Parathyroid adenoma (tissue), 2 donors: ENCODE measurements around the gene FBXO21.
"Not testable (repeated sequence)": the region's sequence is repeated elsewhere in the genome, so short reads cannot be mapped to it uniquely, and the experiment has no call there.

Experiments
- H2AFZ ChIP-seq: fragments of 300-600 bp; sonication (generic); one replicate; pipeline ENCODE4 v1.7.0; 2017; ENCODE audit warnings: antibody characterized with exemption, mild to moderate bottlenecking
- H3K27ac ChIP-seq: fragments of 300-600 bp; sonication (generic); one replicate; pipeline ENCODE4 v1.7.0; 2017
- H3K27me3 ChIP-seq: fragments of 300-600 bp; sonication (generic); one replicate; pipeline ENCODE4 v1.7.0; 2017; ENCODE audit warnings: low read length; ENCODE audit not compliant: control insufficient read depth, insufficient read depth
- H3K36me3 ChIP-seq: fragments of 300-600 bp; sonication (generic); one replicate; pipeline ENCODE4 v1.7.0; 2017; ENCODE audit warnings: low read length; ENCODE audit not compliant: control insufficient read depth, insufficient read depth
- H3K4me1 ChIP-seq: fragments of 300-600 bp; sonication (generic); one replicate; pipeline ENCODE4 v1.7.0; 2017; ENCODE audit warnings: control low read depth
- H3K4me2 ChIP-seq: fragments of 300-600 bp; sonication (generic); one replicate; pipeline ENCODE4 v1.7.0; 2017; ENCODE audit warnings: low read length
- H3K4me3 ChIP-seq: fragments of 300-600 bp; sonication (generic); one replicate; pipeline ENCODE4 v1.7.0; 2017; ENCODE audit warnings: low read depth, low read length
- H3K79me2 ChIP-seq: fragments of 300-600 bp; sonication (generic); one replicate; pipeline ENCODE4 v1.7.0; 2017; ENCODE audit warnings: control low read depth
- H3K9ac ChIP-seq: fragments of 300-600 bp; sonication (generic); one replicate; pipeline ENCODE4 v1.7.0; 2017; ENCODE audit warnings: mild to moderate bottlenecking
- H3K9me3 ChIP-seq: fragments of 300-600 bp; sonication (generic); one replicate; pipeline ENCODE4 v1.7.0; 2017; ENCODE audit warnings: low read length; ENCODE audit not compliant: control insufficient read depth
- TF ChIP-seq, protein P1 (sequence below): fragments of 300-600 bp; sonication (generic); IDR thresholded peaks from one replicate; pipeline ENCODE4 v1.7.0; 2017; ENCODE audit warnings: antibody characterized with exemption, mild to moderate bottlenecking
- donor health status: primary hyperparathyroidism.

Gene FBXO21

DNA sequence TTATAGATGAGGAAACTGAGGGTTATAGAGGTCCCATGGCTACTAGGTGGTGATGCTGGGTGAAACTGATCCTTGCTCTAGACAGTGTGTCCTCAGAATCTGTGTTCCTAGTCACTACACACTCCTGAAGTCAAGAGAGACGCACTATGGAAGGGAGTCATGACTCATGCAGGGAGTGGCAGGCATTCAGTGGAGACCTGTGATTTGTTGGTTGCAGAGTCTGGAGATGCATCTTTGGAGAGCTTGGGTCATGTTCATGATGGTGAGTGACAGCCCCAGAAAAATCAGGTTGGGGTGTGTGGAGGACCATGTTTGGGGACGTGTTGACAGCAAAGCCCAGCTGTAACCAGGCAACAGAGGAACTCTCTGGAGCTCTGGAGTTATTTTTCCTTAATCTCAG is 38.0 kb upstream of the FBXO21 start:
- no peak overlapping the region for H3K4me2 ChIP-seq
- no peaks in the 10 kb centered on the region for H3K4me1 ChIP-seq
- no peaks in the 10 kb centered on the region for H3K27me3 ChIP-seq
- no peak overlapping the region for H3K9ac ChIP-seq
- H3K4me3 ChIP-seq = no peak overlapping the region
- H3K79me2 ChIP-seq = no peaks in the 10 kb centered on the region
- H3K9me3 ChIP-seq = no peaks in the 10 kb centered on the region
- no peaks in the 10 kb centered on the region for H3K36me3 ChIP-seq
- no peak overlapping the region for H2AFZ ChIP-seq
- TF ChIP-seq, protein P1, sequence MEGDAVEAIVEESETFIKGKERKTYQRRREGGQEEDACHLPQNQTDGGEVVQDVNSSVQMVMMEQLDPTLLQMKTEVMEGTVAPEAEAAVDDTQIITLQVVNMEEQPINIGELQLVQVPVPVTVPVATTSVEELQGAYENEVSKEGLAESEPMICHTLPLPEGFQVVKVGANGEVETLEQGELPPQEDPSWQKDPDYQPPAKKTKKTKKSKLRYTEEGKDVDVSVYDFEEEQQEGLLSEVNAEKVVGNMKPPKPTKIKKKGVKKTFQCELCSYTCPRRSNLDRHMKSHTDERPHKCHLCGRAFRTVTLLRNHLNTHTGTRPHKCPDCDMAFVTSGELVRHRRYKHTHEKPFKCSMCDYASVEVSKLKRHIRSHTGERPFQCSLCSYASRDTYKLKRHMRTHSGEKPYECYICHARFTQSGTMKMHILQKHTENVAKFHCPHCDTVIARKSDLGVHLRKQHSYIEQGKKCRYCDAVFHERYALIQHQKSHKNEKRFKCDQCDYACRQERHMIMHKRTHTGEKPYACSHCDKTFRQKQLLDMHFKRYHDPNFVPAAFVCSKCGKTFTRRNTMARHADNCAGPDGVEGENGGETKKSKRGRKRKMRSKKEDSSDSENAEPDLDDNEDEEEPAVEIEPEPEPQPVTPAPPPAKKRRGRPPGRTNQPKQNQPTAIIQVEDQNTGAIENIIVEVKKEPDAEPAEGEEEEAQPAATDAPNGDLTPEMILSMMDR = no peak
- no peak overlapping the region for H3K27ac ChIP-seq

DNA sequence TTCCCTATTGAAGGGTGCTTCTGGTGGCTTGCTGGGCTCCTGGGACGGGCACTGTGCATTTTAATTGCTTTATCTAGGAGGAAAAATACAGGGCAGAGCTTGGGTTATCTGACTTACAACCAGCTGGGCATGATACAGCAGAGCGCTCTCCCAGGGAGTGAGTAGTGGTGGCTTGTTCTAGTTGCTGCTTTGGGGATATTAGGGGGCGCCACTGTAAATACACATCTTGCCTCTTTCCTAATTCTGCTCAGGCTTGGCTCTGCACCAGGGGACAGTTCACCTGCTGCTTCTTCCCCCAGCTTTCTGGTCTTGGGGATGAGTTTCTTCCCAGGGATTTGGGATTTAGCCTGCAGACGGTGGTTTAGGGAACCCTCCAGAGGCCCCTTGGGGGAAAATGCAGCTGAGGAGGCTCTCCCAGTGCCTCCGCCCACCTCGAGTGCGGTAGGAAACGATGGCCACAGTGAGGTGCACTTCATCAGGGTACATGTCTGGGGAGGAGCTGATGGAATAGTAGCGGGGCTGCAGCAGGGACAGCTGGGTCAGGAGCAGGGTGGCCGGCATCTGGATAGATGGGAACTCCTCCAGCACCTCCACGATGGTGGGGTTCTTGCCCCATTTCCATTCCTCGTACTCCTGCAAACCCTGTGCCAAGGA is 36.9 kb upstream of the FBXO21 start:
- H3K27ac ChIP-seq = no peak overlapping the region
- H3K4me1 ChIP-seq = no peaks in the 10 kb centered on the region
- no peaks in the 10 kb centered on the region for H3K9me3 ChIP-seq
- H3K9ac ChIP-seq = no peak overlapping the region
- H3K4me3 ChIP-seq = no peak overlapping the region
- no peak overlapping the region for H3K4me2 ChIP-seq
- H3K27me3 ChIP-seq = no peaks in the 10 kb centered on the region
- no peaks in the 10 kb centered on the region for H3K79me2 ChIP-seq
- TF ChIP-seq, protein P1 = no peak
- no peak overlapping the region for H2AFZ ChIP-seq
- no peaks in the 10 kb centered on the region for H3K36me3 ChIP-seq

DNA sequence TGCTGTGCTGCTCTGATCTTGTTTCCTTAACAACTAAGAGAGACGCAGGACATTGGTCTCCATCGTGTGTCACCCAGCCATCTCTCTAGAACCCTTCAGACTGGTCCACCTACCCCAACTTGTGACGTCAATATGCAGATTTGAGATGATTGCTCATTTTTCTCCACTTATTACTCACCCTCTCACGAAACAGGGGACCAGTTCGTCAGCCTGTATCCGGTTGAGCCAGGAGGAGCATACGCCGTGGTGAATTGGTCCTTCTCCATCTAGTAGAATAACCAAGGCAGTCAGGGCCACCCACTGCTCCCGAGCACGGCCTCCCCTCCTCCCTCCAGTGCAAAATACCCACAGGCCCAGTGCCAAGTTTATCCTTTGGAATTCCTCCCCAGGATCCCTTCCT is 36.2 kb upstream of the FBXO21 start:
- no peak overlapping the region for H3K4me2 ChIP-seq
- no peak overlapping the region for H3K9ac ChIP-seq
- no peaks in the 10 kb centered on the region for H3K27me3 ChIP-seq
- no peaks in the 10 kb centered on the region for H3K79me2 ChIP-seq
- H3K4me1 ChIP-seq = no peaks in the 10 kb centered on the region
- no peak overlapping the region for H3K27ac ChIP-seq
- TF ChIP-seq, protein P1 = no peak
- no peak overlapping the region for H3K4me3 ChIP-seq
- H3K9me3 ChIP-seq = no peaks in the 10 kb centered on the region
- H3K36me3 ChIP-seq = no peaks in the 10 kb centered on the region
- no peak overlapping the region for H2AFZ ChIP-seq

DNA sequence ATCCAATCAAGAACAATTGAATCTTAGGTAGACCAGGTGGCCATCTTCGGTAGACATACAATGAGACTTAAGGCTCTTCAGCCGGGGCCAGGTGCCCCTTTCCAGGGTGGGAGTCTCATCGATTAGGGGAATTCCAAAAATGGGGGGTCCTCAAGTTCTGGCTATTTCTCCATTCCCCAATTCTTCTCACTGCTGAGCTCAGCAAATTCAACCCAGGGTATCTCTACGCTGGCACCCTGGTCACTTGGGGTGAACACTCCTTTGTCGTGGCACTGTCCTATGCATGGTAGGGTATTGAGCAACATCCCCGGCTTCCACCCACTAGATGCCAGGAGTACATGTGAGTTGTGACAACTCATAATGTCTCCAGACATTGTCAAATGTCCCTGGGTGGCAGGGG is 34.9 kb upstream of the FBXO21 start:
- Histone ChIP-seq H3K4me3 (no peak overlapping the region), H3K9ac (no peak overlapping the region), H2AFZ (no peak overlapping the region), H3K27ac (no peak overlapping the region), H3K27me3 (no peaks in the 10 kb centered on the region), H3K4me2 (no peak overlapping the region), H3K79me2 (no peaks in the 10 kb centered on the region), H3K9me3 (no peaks in the 10 kb centered on the region), H3K4me1 (no peaks in the 10 kb centered on the region), H3K36me3 (no peaks in the 10 kb centered on the region)
- TF ChIP-seq, protein P1 = no peak

DNA sequence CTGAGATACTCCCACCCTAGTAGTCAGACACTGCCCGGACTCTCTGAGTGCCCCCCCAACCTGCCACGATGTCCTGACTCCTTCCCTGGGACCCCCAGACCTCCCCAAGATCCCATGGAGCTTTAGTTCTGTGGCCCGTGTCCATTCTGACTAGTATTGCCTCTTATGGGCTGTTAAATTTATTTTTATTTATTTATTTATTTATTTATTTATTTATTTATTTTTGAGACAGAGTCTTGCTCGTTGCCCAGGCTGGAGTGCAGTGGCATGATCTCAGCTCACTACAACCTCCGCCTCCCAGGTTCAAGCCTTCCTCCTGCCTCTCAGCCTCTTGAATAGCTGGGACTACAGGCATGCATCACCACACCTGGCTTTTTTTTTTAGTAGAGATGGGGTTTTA is 30.7 kb upstream of the FBXO21 start:
- not testable (repeated sequence) for H3K27me3 ChIP-seq, H3K9me3 ChIP-seq, H3K4me1 ChIP-seq, H3K79me2 ChIP-seq, H3K27ac ChIP-seq, H3K4me3 ChIP-seq, H2AFZ ChIP-seq, H3K9ac ChIP-seq, H3K36me3 ChIP-seq, H3K4me2 ChIP-seq
